ENCODE measurements around the gene SYNE4.

GRCh38 chr19:35963514-35963913 is 45.1 kb downstream of the SYNE4 start:
- TF ChIP-seq SNRNP70 (IDR thresholded peaks at IDR 0.05; ENCODE audit: low read depth, low read length) (no peak), ZNF678 (CRISPR knock-in tag; IDR thresholded peaks at IDR 0.05) (no peak), RBAK (CRISPR knock-in tag; IDR thresholded peaks at IDR 0.05) (no peak), AHR (CRISPR knock-in tag; IDR thresholded peaks at IDR 0.05) (peak; percentile 85; the same call in 1 of the 2 replicates), ZNF558 (CRISPR knock-in tag; IDR thresholded peaks at IDR 0.05; ENCODE audit: borderline replicate concordance) (peak; percentile 49; the same call in 1 of the 2 replicates), POLR2A (IDR thresholded peaks at IDR 0.05; ENCODE audit: insufficient read depth in 1 of 2, low read depth in 2 of 2, low read length in 2 of 2) (no peak), ERF (CRISPR knock-in tag; IDR thresholded peaks at IDR 0.05) (peak; percentile 89)

All from HepG2 (cell line).